Skeletal muscle tissue (tissue), 4 donors: ENCODE data around the gene NOL4L. TPM values are rescaled to one million over a fixed set of nuclear protein-coding genes. Genes with fewer than 3 reads are reported as not detected.

Source experiments
- H3K27ac ChIP-seq: one replicate; pipeline ENCODE4 v1.7.0; 2013; ENCODE audit warnings: mild to moderate bottlenecking, low read depth, low read length, inconsistent platforms
- H3K27me3 ChIP-seq, 3 donors: one replicate each; pipeline ENCODE4 v1.7.0; 2013; ENCODE audit warnings: low read length in 3 of 3; ENCODE audit not compliant: control insufficient read depth in 3 of 3, insufficient read depth in 3 of 3
- H3K36me3 ChIP-seq, 3 donors: one replicate each; pipeline ENCODE4 v1.7.0; 2013; ENCODE audit warnings: low read length in 3 of 3; ENCODE audit not compliant: control insufficient read depth in 3 of 3, insufficient read depth in 3 of 3
- H3K4me1 ChIP-seq, 3 donors: one replicate each; pipeline ENCODE4 v1.7.0; 2013; ENCODE audit warnings: low read length in 3 of 3, mild to moderate bottlenecking in 3 of 3; ENCODE audit not compliant: control insufficient read depth in 3 of 3, insufficient read depth in 3 of 3
- H3K4me3 ChIP-seq, 3 donors: one replicate each; pipeline ENCODE4 v1.7.0; 2013; ENCODE audit warnings: low read length in 3 of 3
- H3K9ac ChIP-seq, 3 donors: one replicate each; pipeline ENCODE4 v1.7.0; 2013; ENCODE audit warnings: low read length in 3 of 3, mild to moderate bottlenecking in 3 of 3, moderate library complexity in 2 of 3, low read depth in 1 of 3
- H3K9me3 ChIP-seq, 3 donors: one replicate each; pipeline ENCODE4 v1.7.0; 2013; ENCODE audit warnings: low read length in 3 of 3; ENCODE audit not compliant: control insufficient read depth in 3 of 3
- total RNA-seq: library from RNA; depleted of rRNA; stranded (reverse); fragments of >200 nt; gene quantifications from one replicate; pipeline ENCODE4 v1.2.3, GENCODE V29; 2014
- donor health status: Osteomylitis.

Gene NOL4L
- total RNA-seq, 1 donor from 2014 or later = 4.2 TPM

GRCh38 chr20:32462900-32463641 is 122.1 kb downstream of the NOL4L start:
- Histone ChIP-seq H3K4me1 (peaks cover 5 to 13% (median 12%) of the 10 kb centered on the region in 3 donors), H3K9ac (no peak overlapping the region)

GRCh38 chr20:32461836-32462600 is 123.1 kb downstream of the NOL4L start:
- H3K4me3 ChIP-seq = no peak overlapping the region
- H3K27ac ChIP-seq = no peak overlapping the region
- no peaks in the 10 kb centered on the region for H3K27me3 ChIP-seq
- H3K4me1 ChIP-seq = peaks cover 9 to 12% (median 9%) of the 10 kb centered on the region in 3 donors
- H3K9me3 ChIP-seq = no peaks in the 10 kb centered on the region
- H3K36me3 ChIP-seq = no peaks in the 10 kb centered on the region
- H3K9ac ChIP-seq = no peak overlapping the region

More at GRCh38 chr20:32462900-32463641, 122.1 kb downstream of the NOL4L start:
- H3K27me3 ChIP-seq = no peaks in the 10 kb centered on the region
- H3K36me3 ChIP-seq = no peaks in the 10 kb centered on the region
- H3K4me3 ChIP-seq = no peak overlapping the region
- H3K27ac ChIP-seq = no peak overlapping the region
- H3K9me3 ChIP-seq = no peaks in the 10 kb centered on the region

- H3K4me3 ChIP-seq = no peak overlapping the region
Observed at GRCh38 chr20:32460683-32461320, 124.3 kb downstream of the NOL4L start.

GRCh38 chr20:32460231-32460630 is 124.9 kb downstream of the NOL4L start:
- Histone ChIP-seq H3K27ac (no peak overlapping the region), H3K9me3 (no peaks in the 10 kb centered on the region), H3K4me1 (peaks cover 4 to 14% (median 9%) of the 10 kb centered on the region in 3 donors), H3K9ac (no peak overlapping the region), H3K36me3 (no peaks in the 10 kb centered on the region), H3K4me3 (no peak overlapping the region), H3K27me3 (no peaks in the 10 kb centered on the region)

More at GRCh38 chr20:32460683-32461320, 124.3 kb downstream of the NOL4L start:
- no peaks in the 10 kb centered on the region for H3K9me3 ChIP-seq
- H3K4me1 ChIP-seq = peaks cover 9 to 16% (median 11%) of the 10 kb centered on the region in 3 donors
- H3K27ac ChIP-seq = no peak overlapping the region
- H3K36me3 ChIP-seq = no peaks in the 10 kb centered on the region
- no peak overlapping the region for H3K9ac ChIP-seq
- H3K27me3 ChIP-seq = no peaks in the 10 kb centered on the region

- Histone ChIP-seq H3K9me3 (no peaks in the 10 kb centered on the region), H3K27ac (no peak overlapping the region), H3K36me3 (no peaks in the 10 kb centered on the region), H3K27me3 (no peaks in the 10 kb centered on the region), H3K4me3 (no peak overlapping the region), H3K4me1 (peaks cover 0 to 17% (median 9%) of the 10 kb centered on the region in 3 donors), H3K9ac (no peak overlapping the region)
Observed at GRCh38 chr20:32458837-32459220, 126.3 kb downstream of the NOL4L start.

GRCh38 chr20:32458061-32458836 is 126.9 kb downstream of the NOL4L start:
- Histone ChIP-seq H3K4me1 (peaks cover 0 to 17% (median 9%) of the 10 kb centered on the region in 3 donors), H3K36me3 (no peaks in the 10 kb centered on the region), H3K27ac (no peak overlapping the region), H3K4me3 (no peak overlapping the region), H3K9ac (no peak overlapping the region), H3K9me3 (no peaks in the 10 kb centered on the region), H3K27me3 (no peaks in the 10 kb centered on the region)

GRCh38 chr20:32457479-32457986 is 127.6 kb downstream of the NOL4L start:
- Histone ChIP-seq H3K36me3 (peaks cover 0 to 5% (median 0%) of the 10 kb centered on the region in 3 donors), H3K4me3 (peak overlapping the region in 2 of 3 donors; percentile 36 to 54), H3K9me3 (no peaks in the 10 kb centered on the region), H3K27ac (no peak overlapping the region), H3K27me3 (no peaks in the 10 kb centered on the region), H3K4me1 (peaks cover 0 to 17% (median 9%) of the 10 kb centered on the region in 3 donors), H3K9ac (no peak overlapping the region)

GRCh38 chr20:32456869-32457478 is 128.2 kb downstream of the NOL4L start:
- H3K27me3 ChIP-seq = no peaks in the 10 kb centered on the region
- H3K4me3 ChIP-seq = peak overlapping the region in 2 of 3 donors; percentile 36 to 54
- peak overlapping the region in 1 of 3 donors; percentile 50 for H3K9ac ChIP-seq
- no peaks in the 10 kb centered on the region for H3K9me3 ChIP-seq
- no peak overlapping the region for H3K27ac ChIP-seq
- peaks cover 0 to 5% (median 0%) of the 10 kb centered on the region in 3 donors for H3K36me3 ChIP-seq
- H3K4me1 ChIP-seq = peaks cover 0 to 17% (median 9%) of the 10 kb centered on the region in 3 donors
